H1 (cell line): ENCODE measurements around the gene DENND1A. TPM values are rescaled to one million over a fixed set of nuclear protein-coding genes. Genes with fewer than 3 reads are reported as not detected.

Experiments
- CTCF ChIA-PET: fragments of 300-600 bp; sonication (Branson Sonifier 250); formaldehyde crosslinking; loops from one replicate; lab custom pipeline; 2021; ENCODE audit not compliant: partially characterized antibody; lab: Charles Lee
- POLR2A ChIA-PET: fragments of 300-600 bp; sonication (Branson Sonifier 250); formaldehyde crosslinking; loops from one replicate; lab custom pipeline; 2021; ENCODE audit warnings: inconsistent platforms; ENCODE audit not compliant: partially characterized antibody; lab: Charles Lee
- DNase-seq, 2 experiments: peaks; one replicate each; pipeline versions ENCODE4 v3.0.0 to v3.0.0-alpha.2; 2010 to 2022; ENCODE audit warnings: low spot score in 2 of 2, low read depth in 1 of 2, mixed read lengths in 1 of 2
- FAIRE-seq: peaks from 2 replicates; lab custom pipeline; 2011; peaks lifted over from hg19 to GRCh38; lab: Jason Lieb, UNC
- H2AFZ ChIP-seq: 2 replicates; pipeline ENCODE4 v1.8.1; 2012; ENCODE audit warnings: low read length, inconsistent platforms
- H2AK5ac ChIP-seq: 2 replicates; pipeline ENCODE4 v1.6.1; 2013; ENCODE audit warnings: low read depth, low read length
- H2BK120ac ChIP-seq: replicated peaks from 2 replicates; pipeline ENCODE3; 2013; ENCODE audit warnings: low read depth, low read length, inconsistent platforms
- H2BK12ac ChIP-seq: 2 replicates; pipeline ENCODE4 v1.6.1; 2013; ENCODE audit warnings: low read depth, low read length
- H2BK15ac ChIP-seq: 2 replicates; pipeline ENCODE4 v1.6.1; 2013; ENCODE audit warnings: low read length
- H2BK20ac ChIP-seq: 2 replicates; pipeline ENCODE4 v1.6.1; 2013; ENCODE audit warnings: low read length
- H2BK5ac ChIP-seq: 2 replicates; pipeline ENCODE4 v1.6.1; 2013; ENCODE audit warnings: low read depth, low read length
- H3K14ac ChIP-seq: 2 replicates; pipeline ENCODE4 v1.6.1; 2013; ENCODE audit warnings: inconsistent platforms; ENCODE audit not compliant: insufficient read length
- H3K18ac ChIP-seq: 2 replicates; pipeline ENCODE4 v1.6.1; 2013; ENCODE audit warnings: low read length; ENCODE audit errors: extremely low read depth
- H3K23ac ChIP-seq: 2 replicates; pipeline ENCODE4 v1.6.1; 2013; ENCODE audit warnings: inconsistent platforms; ENCODE audit not compliant: insufficient read length
- H3K23me2 ChIP-seq: 2 replicates; pipeline ENCODE4 v1.6.1; 2013; ENCODE audit warnings: low read depth, low read length
- H3K27ac ChIP-seq: 2 replicates; pipeline ENCODE4 v1.6.1; 2011; ENCODE audit warnings: low read depth, low read length, inconsistent platforms
- H3K27me3 ChIP-seq, 4 experiments: replicated peaks in 1 of 4; 1 replicate in 1 of 4; 2 replicates in 3 of 4; pipeline versions ENCODE4 v1.6.1 to v1.8.1; 2011 to 2013; ENCODE audit warnings: low read length in 3 of 4, mild to moderate bottlenecking in 3 of 4, inconsistent platforms in 2 of 4, mixed read lengths in 2 of 4, moderate library complexity in 1 of 4; ENCODE audit not compliant: control insufficient read depth in 3 of 4, insufficient read depth in 3 of 4; ENCODE audit errors: extremely low read depth in 1 of 4
- H3K36me3 ChIP-seq, 4 experiments: 2 replicates each; pipeline versions ENCODE4 v1.6.1 to v1.8.1; 2011 to 2013; ENCODE audit warnings: mild to moderate bottlenecking in 4 of 4, low read length in 3 of 4, moderate library complexity in 2 of 4, control low read depth in 1 of 4, inconsistent platforms in 1 of 4; ENCODE audit not compliant: insufficient read depth in 4 of 4, control insufficient read depth in 2 of 4
- H3K4ac ChIP-seq: replicated peaks from 2 replicates; pipeline ENCODE3; 2013; ENCODE audit warnings: low read length, low read depth, mixed read lengths, inconsistent platforms; ENCODE audit not compliant: insufficient read length
- H3K4me1 ChIP-seq, 4 experiments: replicated peaks in 1 of 4; 1 replicate in 1 of 4; 2 replicates in 3 of 4; pipeline versions ENCODE4 v1.6.1 to v1.8.1; 2011 to 2013; ENCODE audit warnings: low read length in 3 of 4, inconsistent platforms in 2 of 4, mixed read lengths in 1 of 4; ENCODE audit not compliant: insufficient read depth in 4 of 4, control insufficient read depth in 3 of 4
- H3K4me2 ChIP-seq, 2 experiments: 2 replicates each; pipeline versions ENCODE4 v1.6.1 to v1.8.1; 2011 to 2013; ENCODE audit warnings: low read depth in 2 of 2, low read length in 2 of 2, control low read depth in 1 of 2, inconsistent platforms in 1 of 2, mild to moderate bottlenecking in 1 of 2; ENCODE audit not compliant: insufficient read depth in 1 of 2
- H3K4me3 ChIP-seq, 4 experiments: fragments of 200-600, 300-600 bp in 1 of 4; sonication (generic), shearing (Covaris generic), sonication (Bioruptor Twin) in 1 of 4; 2 replicates each; pipeline versions ENCODE4 v1.5.1 to v1.8.1; 2011 to 2016; ENCODE audit warnings: low read length in 4 of 4, low read depth in 3 of 4, control low read depth in 2 of 4, inconsistent platforms in 2 of 4, mild to moderate bottlenecking in 2 of 4, mixed read lengths in 1 of 4, moderate library complexity in 1 of 4; ENCODE audit not compliant: insufficient read depth in 2 of 4; ENCODE audit errors: extremely low read depth in 1 of 4
- H3K56ac ChIP-seq: replicated peaks from 2 replicates; pipeline ENCODE3; 2013; ENCODE audit warnings: low read depth, mild to moderate bottlenecking, mixed read lengths, low read length, inconsistent platforms; ENCODE audit not compliant: insufficient read length
- H3K79me1 ChIP-seq: 2 replicates; pipeline ENCODE4 v1.6.1; 2013; ENCODE audit warnings: low read depth, low read length, control low read depth
- H3K79me2 ChIP-seq, 2 experiments: 2 replicates each; pipeline versions ENCODE4 v1.6.1 to v1.8.1; 2012 to 2013; ENCODE audit warnings: low read length in 2 of 2, mild to moderate bottlenecking in 2 of 2, inconsistent platforms in 1 of 2; ENCODE audit not compliant: insufficient read depth in 2 of 2, control insufficient read depth in 1 of 2
- H3K9ac ChIP-seq, 4 experiments: replicated peaks in 1 of 4; 1 replicate in 1 of 4; 2 replicates in 3 of 4; pipeline versions ENCODE4 v1.6.1 to v1.8.1; 2011 to 2013; ENCODE audit warnings: low read depth in 3 of 4, low read length in 3 of 4, control low read depth in 2 of 4, mild to moderate bottlenecking in 2 of 4, moderate library complexity in 2 of 4, inconsistent platforms in 1 of 4; ENCODE audit errors: extremely low read depth in 1 of 4
- H3K9me3 ChIP-seq, 2 experiments: 2 replicates each; pipeline versions ENCODE4 v1.6.1 to v1.8.1; 2012 to 2013; ENCODE audit warnings: mild to moderate bottlenecking in 2 of 2, moderate library complexity in 2 of 2, control low read depth in 1 of 2, inconsistent platforms in 1 of 2, low read depth in 1 of 2, low read length in 1 of 2, mixed read lengths in 1 of 2; ENCODE audit not compliant: insufficient read depth in 2 of 2
- H4K20me1 ChIP-seq, 2 experiments: replicated peaks in 1 of 2; 2 replicates each; pipeline versions ENCODE3 to v1.8.1; 2011 to 2013; ENCODE audit warnings: inconsistent platforms in 2 of 2, low read length in 2 of 2, mild to moderate bottlenecking in 1 of 2; ENCODE audit not compliant: insufficient read depth in 2 of 2, control insufficient read depth in 1 of 2
- H4K5ac ChIP-seq: 2 replicates; pipeline ENCODE4 v1.6.1; 2013; ENCODE audit warnings: low read length, low read depth, mixed read lengths, inconsistent platforms; ENCODE audit not compliant: insufficient read length
- H4K8ac ChIP-seq: 2 replicates; pipeline ENCODE4 v1.8.0; 2013; ENCODE audit warnings: mild to moderate bottlenecking, moderate library complexity, low read length, inconsistent platforms; ENCODE audit not compliant: insufficient read depth; ENCODE audit errors: extremely low read depth
- H4K91ac ChIP-seq: replicated peaks from 2 replicates; pipeline ENCODE3; 2013; ENCODE audit warnings: low read length, mixed read lengths, inconsistent platforms; ENCODE audit not compliant: insufficient read length
- ASH2L ChIP-seq: fragments of 200-600, 300-600 bp; sonication (generic); IDR thresholded peaks from one replicate; pipeline ENCODE4 v1.7.1; 2017; ENCODE audit warnings: low read length
- HDAC2 ChIP-seq, 2 experiments: fragments of 300-600 bp in 1 of 2; sonication (generic) in 1 of 2; IDR thresholded peaks; 2 replicates each; pipeline ENCODE4 v1.6.1; 2011 to 2012; ENCODE audit warnings: low read depth in 2 of 2, low read length in 2 of 2, mild to moderate bottlenecking in 2 of 2, moderate library complexity in 2 of 2, borderline replicate concordance in 1 of 2, inconsistent platforms in 1 of 2
- JUND ChIP-seq: IDR thresholded peaks from 2 replicates; pipeline ENCODE4 v1.6.1; 2011; ENCODE audit warnings: mild to moderate bottlenecking, improper control_type of control experiment, low read length
- MAFK ChIP-seq: IDR thresholded peaks from 2 replicates; pipeline ENCODE4 v1.6.1; 2012; ENCODE audit warnings: low read depth, mild to moderate bottlenecking, improper control_type of control experiment, low read length
- NRF1 ChIP-seq: IDR thresholded peaks from 2 replicates; pipeline ENCODE4 v1.6.1; 2011; ENCODE audit warnings: mild to moderate bottlenecking, low read depth, low read length, improper control_type of control experiment
- POLR2A ChIP-seq, 2 experiments: IDR thresholded peaks; 1 replicate in 1 of 2; 2 replicates in 1 of 2; pipeline ENCODE4 v1.6.1; 2011; ENCODE audit warnings: low read depth in 2 of 2, low read length in 2 of 2, mild to moderate bottlenecking in 2 of 2; ENCODE audit errors: control extremely low read depth in 1 of 2
- SAP30 ChIP-seq: fragments of 300-600 bp; sonication (generic); IDR thresholded peaks from 2 replicates; pipeline ENCODE4 v1.7.1; 2012; ENCODE audit warnings: low read length, moderate library complexity, mild to moderate bottlenecking, inconsistent platforms; ENCODE audit not compliant: insufficient read depth, insufficient replicate concordance
- SIN3A ChIP-seq, 2 experiments: IDR thresholded peaks in 1 of 2; conservative IDR thresholded peaks in 1 of 2; 2 replicates each; pipeline ENCODE4 v1.6.1; 2011 to 2012; ENCODE audit warnings: low read length in 2 of 2, improper control_type of control experiment in 1 of 2, low read depth in 1 of 2, mild to moderate bottlenecking in 1 of 2
- YY1 ChIP-seq: IDR thresholded peaks from 2 replicates; pipeline ENCODE4 v1.6.1; 2011; ENCODE audit warnings: low read depth, mild to moderate bottlenecking, low read length
- WGBS, 2 experiments: shearing (Covaris generic) in 1 of 2; methylation state at CpG; one replicate each; pipeline versions ENCODE4 v1.1.6 to v1.1.7; 2013 to 2015; ENCODE audit warnings: low lambda C conversion rate in 2 of 2, mixed read lengths in 2 of 2, inconsistent platforms in 1 of 2, low coverage in 1 of 2, missing lambda C conversion rate in 1 of 2; ENCODE audit not compliant: insufficient replicate concordance in 2 of 2, insufficient coverage in 1 of 2, insufficient read length in 1 of 2; ENCODE audit errors: extremely low coverage in 1 of 2, missing lambda C conversion rate in 1 of 2; 5-methylcytosine and 5-hydroxymethylcytosine counted together
- polyA plus RNA-seq, 7 experiments: library from polyadenylated mRNA; depleted of rRNA in 3 of 7; stranded (reverse) in 5 of 7; unstranded in 2 of 7; fragments of >200 nt in 5 of 7; fragments of 200-250 nt in 2 of 7; gene quantifications; 1 replicate in 5 of 7; 2 replicates in 1 of 7; 4 replicates in 1 of 7; pipeline versions ENCODE4 v1.2.1 to v1.2.3, GENCODE V29; 2011 to 2013; ENCODE audit warnings: missing spikeins in 2 of 7, mixed read lengths in 2 of 7
- total RNA-seq: library from RNA; stranded (reverse); fragmentation: NEBNext Ultra II Directional; extraction: Animal tissue kit (Norgen Biotek cat#: 25700); gene quantifications from 2 replicates; pipeline ENCODE4 v1.2.1, GENCODE V29; 2021
- TF ChIP-seq, protein P1 (sequence below): IDR thresholded peaks from 2 replicates; pipeline ENCODE4 v1.6.1; 2012; ENCODE audit warnings: inconsistent platforms

Gene DENND1A
- total and polyA plus RNA-seq, 2 of the 8 experiments (the other 6 are each of a cell fraction or from before 2014, with no cell fraction given) = 24.1 to 26.4 TPM

GRCh38 chr9:123814496-123814895 lies 115.4 kb downstream of the DENND1A start:
- H2AFZ ChIP-seq = no peak overlapping the region
- no peaks in the 10 kb centered on the region for H3K9me3 ChIP-seq
- no peak for FAIRE-seq
- no peak overlapping the region for H2BK12ac ChIP-seq
- no peak overlapping the region for H3K4me2 ChIP-seq
- H3K23ac ChIP-seq = no peak overlapping the region
- no peak overlapping the region for H3K18ac ChIP-seq
- no peaks in the 10 kb centered on the region for H3K79me1 ChIP-seq
- H2BK120ac ChIP-seq = no peak overlapping the region
- no peaks in the 10 kb centered on the region for H4K20me1 ChIP-seq
- no peak overlapping the region for H2BK5ac ChIP-seq
- H3K9ac ChIP-seq = no peak overlapping the region
- H3K4me1 ChIP-seq = no peaks in the 10 kb centered on the region
- no peaks in the 10 kb centered on the region for H3K27me3 ChIP-seq
- no peak overlapping the region for H3K27ac ChIP-seq
- H3K4ac ChIP-seq = no peak overlapping the region
- H2BK20ac ChIP-seq = no peak overlapping the region
- H2BK15ac ChIP-seq = no peak overlapping the region
- WGBS, 2 experiments = 79% methylated on average over 1 of the region's 1 CpG; no CpG with 5 or more reads in 1 of the 2 experiments
- H4K91ac ChIP-seq = no peak overlapping the region
- H2AK5ac ChIP-seq = no peak overlapping the region
- H3K4me3 ChIP-seq = no peak overlapping the region
- no peak for DNase-seq
- CTCF ChIA-PET = no interaction called here
- no peak overlapping the region for H3K14ac ChIP-seq
- POLR2A ChIA-PET = no interaction called here
- no peak for TF ChIP-seq YY1
- no peak for TF ChIP-seq JUND
- TF ChIP-seq SIN3A (conservative IDR thresholded peaks at IDR 0.05 in 1 of 2, IDR thresholded peaks at IDR 0.05 in 1 of 2; ENCODE audit: low read depth in 1 of 2, low read length in 2 of 2) = no peak
- no peak for TF ChIP-seq SAP30
- TF ChIP-seq, protein P1, sequence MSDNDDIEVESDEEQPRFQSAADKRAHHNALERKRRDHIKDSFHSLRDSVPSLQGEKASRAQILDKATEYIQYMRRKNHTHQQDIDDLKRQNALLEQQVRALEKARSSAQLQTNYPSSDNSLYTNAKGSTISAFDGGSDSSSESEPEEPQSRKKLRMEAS = no peak
- TF ChIP-seq NRF1 = no peak
- TF ChIP-seq HDAC2 (IDR thresholded peaks at IDR 0.05; ENCODE audit: borderline replicate concordance in 1 of 2, low read depth in 2 of 2, low read length in 2 of 2) = no peak
- TF ChIP-seq MAFK = no peak
- TF ChIP-seq ASH2L = no peak
- TF ChIP-seq POLR2A (IDR thresholded peaks at IDR 0.05; ENCODE audit: control extremely low read depth in 1 of 2, low read depth in 2 of 2, low read length in 2 of 2) = no peak
- no peak overlapping the region for H4K8ac ChIP-seq
- no peak overlapping the region for H4K5ac ChIP-seq
- no peak overlapping the region for H3K56ac ChIP-seq
- H3K36me3 ChIP-seq = no peaks in the 10 kb centered on the region
- no peaks in the 10 kb centered on the region for H3K23me2 ChIP-seq
- H3K79me2 ChIP-seq = no peaks in the 10 kb centered on the region; a peak in 1 of 4 replicates
